ENCODE results near the gene CHCHD6.
A peak's percentile ranks its signal among the peaks of the same experiment; 100 is the strongest.

CHCHD6 gene

GRCh38 chr3:126816986-126817777 is 113.1 kb downstream of the CHCHD6 start:
- DNase-seq, result no peak
- no peak overlapping the region for H3K9ac ChIP-seq (ENCODE audit: low read depth, low read length)
- peaks cover 13% of the 10 kb centered on the region; the same call in 1 of the 2 replicates for H4K20me1 ChIP-seq (ENCODE audit: insufficient read depth, low read length)
- H3K27me3 ChIP-seq (ENCODE audit: insufficient read depth, low read length, poor library complexity), result no peaks in the 10 kb centered on the region
- no peak overlapping the region for H3K27ac ChIP-seq (ENCODE audit: low read length)
- H2AFZ ChIP-seq (ENCODE audit: low read depth, low read length), result no peak overlapping the region
- H3K9me3 ChIP-seq (ENCODE audit: insufficient read depth, low read length, severe bottlenecking), result no peaks in the 10 kb centered on the region
- TF ChIP-seq CTCF (IDR thresholded peaks at IDR 0.05; ENCODE audit: borderline replicate concordance, extremely low read depth, low read length, poor library complexity, severe bottlenecking), result no peak
- TF ChIP-seq EZH2 (IDR thresholded peaks at IDR 0.05; ENCODE audit: borderline replicate concordance, low read depth, low read length, severe bottlenecking), result no peak
- H3K4me1 ChIP-seq (ENCODE audit: insufficient read depth, low read length), result no peaks in the 10 kb centered on the region
- peaks cover 5% of the 10 kb centered on the region; the same call in 1 of the 2 replicates for H3K36me3 ChIP-seq (ENCODE audit: insufficient read depth, low read length)
- no peak overlapping the region for H3K4me2 ChIP-seq (ENCODE audit: insufficient read depth, low read length)
- ATAC-seq (ENCODE audit: insufficient read depth, low read depth), result peak; percentile 27; the same call in 1 of the 3 replicates
- H3K79me2 ChIP-seq (ENCODE audit: insufficient read depth, low read length), result no peaks in the 10 kb centered on the region
- H3K4me3 ChIP-seq (ENCODE audit: low read depth in 1 of 2, low read length in 2 of 2), result no peak overlapping the region

- Histone ChIP-seq H3K4me3 (ENCODE audit: low read depth in 1 of 2, low read length in 2 of 2) (no peak overlapping the region), H3K4me2 (ENCODE audit: insufficient read depth, low read length) (no peak overlapping the region), H3K36me3 (ENCODE audit: insufficient read depth, low read length) (peaks cover 5% of the 10 kb centered on the region; the same call in 1 of the 2 replicates), H3K9ac (ENCODE audit: low read depth, low read length) (no peak overlapping the region), H4K20me1 (ENCODE audit: insufficient read depth, low read length) (peaks cover 13% of the 10 kb centered on the region; the same call in 1 of the 2 replicates), H3K9me3 (ENCODE audit: insufficient read depth, low read length, severe bottlenecking) (no peaks in the 10 kb centered on the region), H3K4me1 (ENCODE audit: insufficient read depth, low read length) (no peaks in the 10 kb centered on the region), H3K27me3 (ENCODE audit: insufficient read depth, low read length, poor library complexity) (no peaks in the 10 kb centered on the region), H3K79me2 (ENCODE audit: insufficient read depth, low read length) (no peaks in the 10 kb centered on the region), H2AFZ (ENCODE audit: low read depth, low read length) (no peak overlapping the region), H3K27ac (ENCODE audit: low read length) (no peak overlapping the region)
- ATAC-seq (ENCODE audit: insufficient read depth, low read depth), result no peak
- TF ChIP-seq CTCF (IDR thresholded peaks at IDR 0.05; ENCODE audit: borderline replicate concordance, extremely low read depth, low read length, poor library complexity, severe bottlenecking), result no peak
- TF ChIP-seq EZH2 (IDR thresholded peaks at IDR 0.05; ENCODE audit: borderline replicate concordance, low read depth, low read length, severe bottlenecking), result no peak
- no peak for DNase-seq
Measured at GRCh38 chr3:126817781-126818180, 113.7 kb downstream of the CHCHD6 start.

- Histone ChIP-seq H3K4me2 (ENCODE audit: insufficient read depth, low read length) (no peak overlapping the region), H4K20me1 (ENCODE audit: insufficient read depth, low read length) (peaks cover 13% of the 10 kb centered on the region; the same call in 1 of the 2 replicates), H3K27ac (ENCODE audit: low read length) (no peak overlapping the region), H3K4me1 (ENCODE audit: insufficient read depth, low read length) (no peaks in the 10 kb centered on the region), H3K36me3 (ENCODE audit: insufficient read depth, low read length) (peaks cover 5% of the 10 kb centered on the region; the same call in 1 of the 2 replicates), H2AFZ (ENCODE audit: low read depth, low read length) (no peak overlapping the region), H3K4me3 (ENCODE audit: low read depth in 1 of 2, low read length in 2 of 2) (no peak overlapping the region), H3K27me3 (ENCODE audit: insufficient read depth, low read length, poor library complexity) (no peaks in the 10 kb centered on the region), H3K79me2 (ENCODE audit: insufficient read depth, low read length) (no peaks in the 10 kb centered on the region), H3K9ac (ENCODE audit: low read depth, low read length) (no peak overlapping the region), H3K9me3 (ENCODE audit: insufficient read depth, low read length, severe bottlenecking) (no peaks in the 10 kb centered on the region)
- ATAC-seq (ENCODE audit: insufficient read depth, low read depth), result no peak
- no peak for DNase-seq
- TF ChIP-seq EZH2 (IDR thresholded peaks at IDR 0.05; ENCODE audit: borderline replicate concordance, low read depth, low read length, severe bottlenecking), result no peak
- TF ChIP-seq CTCF (IDR thresholded peaks at IDR 0.05; ENCODE audit: borderline replicate concordance, extremely low read depth, low read length, poor library complexity, severe bottlenecking), result no peak
Measured at GRCh38 chr3:126818400-126819095, 114.5 kb downstream of the CHCHD6 start.

Measured in DND-41 (cell line).